Prostate gland (tissue), 2 donors: ENCODE results near the gene RGS7. TPM values are rescaled to one million over a fixed set of nuclear protein-coding genes. Genes with fewer than 3 reads are reported as not detected.
"Not testable (repeated sequence)": the region's sequence is repeated elsewhere in the genome, so short reads cannot be mapped to it uniquely, and the experiment has no call there.

Source experiments
- DNase-seq: peaks from one replicate; pipeline ENCODE4 v3.0.0-alpha.2; 2019; ENCODE audit warnings: low spot score
- H3K27ac ChIP-seq, 2 donors: fragments of 200-600 bp; sonication (generic); 2 replicates each; pipeline ENCODE4 v1.5.1; 2017 to 2019
- H3K27me3 ChIP-seq: fragments of 200-600 bp; sonication (generic); replicated peaks from 2 replicates; pipeline ENCODE4 v1.5.1; 2019; ENCODE audit not compliant: insufficient read depth
- H3K36me3 ChIP-seq, 2 donors: fragments of 200-600 bp; sonication (generic); 1 replicate in 1 of 2; 2 replicates in 1 of 2; pipeline versions ENCODE4 v1.5.1 to v1.8.1; 2017 to 2019
- H3K4me1 ChIP-seq: fragments of 200-600 bp; sonication (generic); replicated peaks from 2 replicates; pipeline ENCODE4 v1.5.1; 2019
- H3K4me3 ChIP-seq, 2 donors: fragments of 200-600 bp; sonication (generic); 2 replicates each; pipeline ENCODE4 v1.5.1; 2017 to 2019
- H3K9me3 ChIP-seq: fragments of 200-600 bp; sonication (generic); 2 replicates; pipeline ENCODE4 v1.5.1; 2017
- CTCF ChIP-seq, 4 experiments: fragments of 200-600 bp in 2 of 4; fragments of 450-650 bp in 2 of 4; sonication (generic) in 2 of 4; IDR thresholded peaks; 1 replicate in 3 of 4; 2 replicates in 1 of 4; pipeline ENCODE4 v1.5.1; 2016 to 2019; ENCODE audit warnings: antibody characterized with exemption in 4 of 4, mild to moderate bottlenecking in 2 of 4, moderate library complexity in 2 of 4
- POLR2A ChIP-seq: fragments of 450-650 bp; IDR thresholded peaks from one replicate; pipeline ENCODE4 v1.6.1; 2016; ENCODE audit warnings: antibody characterized with exemption, mild to moderate bottlenecking
- POLR2AphosphoS5 ChIP-seq: sonication (generic); formaldehyde crosslinking; IDR thresholded peaks from one replicate; pipeline ENCODE4 v1.6.1; 2017; ENCODE audit warnings: antibody characterized with exemption
- WGBS: methylation state at CpG from one replicate; pipeline ENCODE4 v1.1.5; 2018; 5-methylcytosine and 5-hydroxymethylcytosine counted together
- intact Hi-C: fragments of 100-400 bp; cut with DNase I; formaldehyde crosslinking; loops from one replicate; pipeline ENCODE4 v1.14.2; 2022
- total RNA-seq, 2 donors: library from RNA; depleted of rRNA; stranded (reverse); fragments of >200 nt; gene quantifications; one replicate each; pipeline ENCODE4 v1.1.0, GENCODE V29; 2016

Gene RGS7
- total RNA-seq, 2 donors from 2014 or later = 0.32 to 1.3 TPM

- H3K27me3 ChIP-seq = no peaks in the 10 kb centered on the region
- TF ChIP-seq POLR2A (no peak), POLR2AphosphoS5 (no peak), CTCF (IDR thresholded peaks at IDR 0.05) (no peak)
- H3K4me1 ChIP-seq = no peaks in the 10 kb centered on the region
- intact Hi-C loops = no loop called here
- H3K9me3 ChIP-seq = no peaks in the 10 kb centered on the region
- H3K27ac ChIP-seq = no peak overlapping the region
- no peak overlapping the region for H3K4me3 ChIP-seq
- H3K36me3 ChIP-seq = no peaks in the 10 kb centered on the region
- DNase-seq = no peak
These were observed 590.2 kb downstream of the RGS7 start for GRCh38 chr1:240766831-240767230.

GRCh38 chr1:240765732-240766363 is 591.2 kb downstream of the RGS7 start:
- no peak for DNase-seq
- intact Hi-C loops = no loop called here
- H3K4me1 ChIP-seq = no peaks in the 10 kb centered on the region
- H3K9me3 ChIP-seq = no peaks in the 10 kb centered on the region
- TF ChIP-seq POLR2AphosphoS5 (no peak), CTCF (IDR thresholded peaks at IDR 0.05) (no peak), POLR2A (no peak)
- no peak overlapping the region for H3K27ac ChIP-seq
- H3K36me3 ChIP-seq = no peaks in the 10 kb centered on the region
- 68% methylated on average over 5 of the region's 5 CpGs for WGBS
- no peak overlapping the region for H3K4me3 ChIP-seq
- no peaks in the 10 kb centered on the region for H3K27me3 ChIP-seq

- WGBS = 97% methylated on average over 12 of the region's 12 CpGs
- Histone ChIP-seq H3K9me3 (no peaks in the 10 kb centered on the region), H3K27me3 (no peaks in the 10 kb centered on the region), H3K36me3 (no peaks in the 10 kb centered on the region), H3K27ac (no peak overlapping the region), H3K4me3 (no peak overlapping the region), H3K4me1 (no peaks in the 10 kb centered on the region)
- intact Hi-C loops = no loop called here
- TF ChIP-seq POLR2A (no peak), CTCF (IDR thresholded peaks at IDR 0.05) (no peak), POLR2AphosphoS5 (no peak)
- DNase-seq = no peak
These were observed 593.2 kb downstream of the RGS7 start for GRCh38 chr1:240763771-240764170.

- intact Hi-C loops, H3K4me1 ChIP-seq, H3K9me3 ChIP-seq, DNase-seq, H3K27ac ChIP-seq, H3K27me3 ChIP-seq, H3K4me3 ChIP-seq, H3K36me3 ChIP-seq: not testable (repeated sequence)
- 95% methylated on average over 7 of the region's 7 CpGs for WGBS
These were observed 593.9 kb downstream of the RGS7 start for GRCh38 chr1:240763095-240763494.

GRCh38 chr1:240762471-240762987 is 594.5 kb downstream of the RGS7 start:
- intact Hi-C loops, H3K27ac ChIP-seq, DNase-seq, H3K36me3 ChIP-seq, H3K27me3 ChIP-seq, H3K4me3 ChIP-seq, H3K9me3 ChIP-seq, H3K4me1 ChIP-seq: not testable (repeated sequence)
- WGBS = 94% methylated on average over 41 of the region's 42 CpGs

GRCh38 chr1:240758777-240759176 is 598.2 kb downstream of the RGS7 start:
- H3K4me1 ChIP-seq, H3K27me3 ChIP-seq, H3K4me3 ChIP-seq, H3K9me3 ChIP-seq, DNase-seq, H3K27ac ChIP-seq, H3K36me3 ChIP-seq, intact Hi-C loops: not testable (repeated sequence)
- WGBS = 73% methylated on average over 6 of the region's 6 CpGs
